HL-60 (cell line): ENCODE results near the gene RECK.

Source experiments
- CTCF ChIP-seq: IDR thresholded peaks from one replicate; pipeline ENCODE4 v1.5.1; 2011; ENCODE audit warnings: low read length, control low read depth, inconsistent platforms; ENCODE audit not compliant: insufficient read depth
- GABPA ChIP-seq: IDR thresholded peaks from 2 replicates; pipeline ENCODE4 v1.6.1; 2012; ENCODE audit warnings: low read depth
- POLR2AphosphoS5 ChIP-seq: IDR thresholded peaks from 2 replicates; pipeline ENCODE4 v1.6.1; 2012; ENCODE audit warnings: low read depth
- REST ChIP-seq: IDR thresholded peaks from 2 replicates; pipeline ENCODE4 v1.6.1; 2012; ENCODE audit warnings: low read depth; ENCODE audit not compliant: insufficient replicate concordance
- SPI1 ChIP-seq: IDR thresholded peaks from 2 replicates; pipeline ENCODE4 v1.6.1; 2012; ENCODE audit warnings: low read depth, mild to moderate bottlenecking, borderline replicate concordance

- TF ChIP-seq CTCF (no peak), POLR2AphosphoS5 (no peak), SPI1 (no peak), GABPA (no peak), REST (no peak)
Observed at GRCh38 chr9:36169166-36169565, 132.5 kb downstream of the RECK start, which contains the start of gene CCIN.
